ENCODE measurements around the gene MED8. TPM values are rescaled to one million over a fixed set of nuclear protein-coding genes. Genes with fewer than 3 reads are reported as not detected.
A peak's percentile ranks its signal among the peaks of the same experiment; 100 is the strongest.

MED8 gene
- total and polyA plus RNA-seq, 2 of the 8 experiments (the other 6 are each of a cell fraction or from before 2014, with no cell fraction given): 7.0 to 20.6 TPM

DNA sequence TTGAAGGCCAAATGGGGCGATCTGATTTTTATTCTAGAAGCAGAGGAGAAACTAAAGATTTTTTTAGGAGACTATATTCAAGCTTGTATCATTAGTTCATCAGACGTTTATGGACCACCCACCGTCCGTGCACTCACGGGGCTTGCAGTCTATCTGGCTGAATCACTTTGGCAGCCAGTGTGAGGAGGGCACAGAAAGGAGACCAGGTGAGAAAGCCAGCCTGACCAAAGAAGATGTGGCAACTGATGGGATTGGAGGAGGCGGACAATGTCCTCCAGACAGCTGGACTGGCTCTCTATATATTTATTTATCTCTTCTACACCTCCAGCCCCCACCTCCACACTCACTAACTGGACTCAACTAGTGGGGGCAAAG is 21.0 kb downstream of the MED8 start:
- DNase-seq (ENCODE audit: low read depth in 1 of 2, low spot score in 2 of 2) (no peak), FAIRE-seq (no peak)
- H2BK5ac ChIP-seq (ENCODE audit: low read depth, low read length): no peak overlapping the region
- no peak overlapping the region for H3K23ac ChIP-seq (ENCODE audit: insufficient read length)
- ChIA-PET CTCF (ENCODE audit: partially characterized antibody) (interaction anchor here (0.8 to 2.8 kb wide), 10 partner anchors 11 to 202 kb away, joined by 3 to 12 read pairs (median 4); partner anchors contain the start of genes MED8 and SZT2), POLR2A (ENCODE audit: partially characterized antibody) (interaction anchor here (0.9 to 3.9 kb wide), 15 partner anchors 9 to 552 kb away, joined by 3 to 33 read pairs (median 4); partner anchors contain the start of genes CDC20, MED8, SZT2 and TMEM125)
- peak overlapping the region; percentile 5 for H4K91ac ChIP-seq (replicated peaks; ENCODE audit: insufficient read length, low read length)
- H3K4me1 ChIP-seq (replicated peaks in 1 of 4; ENCODE audit: control insufficient read depth in 3 of 4, insufficient read depth in 4 of 4, low read length in 3 of 4): peaks cover 4 to 21% (median 13%) of the 10 kb centered on the region in 4 experiments
- peaks cover 8% of the 10 kb centered on the region for H3K79me1 ChIP-seq (ENCODE audit: low read depth, low read length)
- H3K9me3 ChIP-seq (ENCODE audit: insufficient read depth in 2 of 2, low read depth in 1 of 2, low read length in 1 of 2): no peaks in the 10 kb centered on the region
- peak overlapping the region; percentile 33 to 68 (median 55) for H3K4me3 ChIP-seq (ENCODE audit: extremely low read depth in 1 of 4, insufficient read depth in 2 of 4, low read depth in 3 of 4, low read length in 4 of 4)
- no peak overlapping the region for H2BK12ac ChIP-seq (ENCODE audit: low read depth, low read length)
- no peak overlapping the region for H3K14ac ChIP-seq (ENCODE audit: insufficient read length)
- H2BK120ac ChIP-seq (replicated peaks; ENCODE audit: low read depth, low read length): no peak overlapping the region
- peak overlapping the region; percentile 93 for H4K5ac ChIP-seq (ENCODE audit: insufficient read length, low read depth, low read length)
- no peak overlapping the region for H3K18ac ChIP-seq (ENCODE audit: extremely low read depth, low read length)
- peaks cover 13% of the 10 kb centered on the region for H3K23me2 ChIP-seq (ENCODE audit: low read depth, low read length)
- H3K9ac ChIP-seq (replicated peaks in 1 of 4; ENCODE audit: extremely low read depth in 1 of 4, low read depth in 3 of 4, low read length in 3 of 4): peak overlapping the region in 1 of 4 experiments; percentile 42; a peak in 2 of 7 replicates
- peaks cover 0 to 17% (median 6%) of the 10 kb centered on the region in 4 experiments; a peak in 3 of 8 replicates for H3K36me3 ChIP-seq (ENCODE audit: control insufficient read depth in 2 of 4, insufficient read depth in 4 of 4, low read length in 3 of 4)
- H3K27ac ChIP-seq (ENCODE audit: low read depth, low read length): 0 out of 2 replicates have a peak overlapping the region, but pooled peaks have one; percentile 79
- no peak overlapping the region for H2BK20ac ChIP-seq (ENCODE audit: low read length)
- no peaks in the 10 kb centered on the region for H3K27me3 ChIP-seq (replicated peaks in 1 of 4; ENCODE audit: control insufficient read depth in 3 of 4, extremely low read depth in 1 of 4, insufficient read depth in 3 of 4, low read length in 3 of 4)
- no peak overlapping the region for H3K56ac ChIP-seq (replicated peaks; ENCODE audit: insufficient read length, low read depth, low read length)
- H2AK5ac ChIP-seq (ENCODE audit: low read depth, low read length): no peak overlapping the region
- WGBS, 2 experiments (ENCODE audit: extremely low coverage in 1 of 2, insufficient coverage in 1 of 2, insufficient read length in 1 of 2, insufficient replicate concordance in 2 of 2, low coverage in 1 of 2, low lambda C conversion rate in 2 of 2, missing lambda C conversion rate in 1 of 2): 34% methylated on average over 6 of the region's 6 CpGs; no CpG with 5 or more reads in 1 of the 2 experiments
- no peak for TF ChIP-seq EGR1 (IDR thresholded peaks at IDR 0.05; ENCODE audit: borderline replicate concordance, low read depth, low read length)
- H4K20me1 ChIP-seq (replicated peaks in 1 of 2; ENCODE audit: control insufficient read depth in 1 of 2, insufficient read depth in 2 of 2, low read length in 2 of 2): peaks cover 0 to 12% of the 10 kb centered on the region in 2 experiments
- H2BK15ac ChIP-seq (ENCODE audit: low read length): no peak overlapping the region; the same call in 1 of the 2 replicates
- no peak overlapping the region for H3K4ac ChIP-seq (replicated peaks; ENCODE audit: insufficient read length, low read depth, low read length)
- H3K79me2 ChIP-seq (ENCODE audit: control insufficient read depth in 1 of 2, insufficient read depth in 2 of 2, low read length in 2 of 2): no peaks in the 10 kb centered on the region; a peak in 1 of 4 replicates
- H4K8ac ChIP-seq (ENCODE audit: extremely low read depth, insufficient read depth, low read length): no peak overlapping the region
- no peak overlapping the region for H2AFZ ChIP-seq (ENCODE audit: low read length)
- H3K4me2 ChIP-seq (ENCODE audit: insufficient read depth in 1 of 2, low read depth in 2 of 2, low read length in 2 of 2): peak overlapping the region; percentile 93 to 96

All from H1 (cell line).